ENCODE results near the gene TXNDC9. TPM values are rescaled to one million over a fixed set of nuclear protein-coding genes. Genes with fewer than 3 reads are reported as not detected.
"Not testable (repeated sequence)": the region's sequence is repeated elsewhere in the genome, so short reads cannot be mapped to it uniquely, and the experiment has no call there.

The TXNDC9 gene
- total RNA-seq, 1 experiment from 2014 or later, result 51.5 TPM

- Histone ChIP-seq H3K79me2 (ENCODE audit: low read length) (peaks cover 100% of the 10 kb centered on the region), H3K9me2 (replicated peaks; ENCODE audit: low read length) (no peaks in the 10 kb centered on the region), H3K9ac (ENCODE audit: low read length) (no peak overlapping the region), H3F3A (ENCODE audit: low read length, unreplicated experiment) (no peaks in the 10 kb centered on the region), H2AFZ (ENCODE audit: low read length) (no peak overlapping the region), H3K4me1 (ENCODE audit: insufficient read depth, low read length) (peaks cover 2% of the 10 kb centered on the region), H3K27me3 (ENCODE audit: low read length) (no peaks in the 10 kb centered on the region), H3K36me3 (ENCODE audit: low read depth, low read length) (no peaks in the 10 kb centered on the region), H3K9me3 (ENCODE audit: low read length) (no peaks in the 10 kb centered on the region), H3K4me2 (ENCODE audit: low read length) (no peak overlapping the region), H3K27ac (ENCODE audit: low read length) (no peak overlapping the region), H4K20me1 (ENCODE audit: low read length) (peaks cover 41% of the 10 kb centered on the region), H3K4me3 (ENCODE audit: low read length) (no peak overlapping the region)
- ChIA-PET POLR2A (ENCODE audit: unreplicated experiment) (no interaction called here), CTCF (no interaction called here)
- no peak for ATAC-seq
- DNase-seq, result no peak
- intact Hi-C loops (cut with micrococcal nuclease), result no loop called here
- BruUV-seq (replicated peaks), result no TSS peak
- TF ChIP-seq EZH2 (IDR thresholded peaks at IDR 0.05; ENCODE audit: low read length, unreplicated experiment), result no peak
- TF ChIP-seq CTCF (conservative IDR thresholded peaks at IDR 0.05; ENCODE audit: low read depth, low read length), result no peak
- TF ChIP-seq EZH2phosphoT487 (IDR thresholded peaks at IDR 0.05; ENCODE audit: borderline replicate concordance, low read length), result no peak
Measured at GRCh38 chr2:99346218-99346617, 10.1 kb upstream of the TXNDC9 start.

- CTCF ChIA-PET; H3K27ac ChIP-seq (ENCODE audit: low read length); H3K9me2 ChIP-seq (replicated peaks; ENCODE audit: low read length); H2AFZ ChIP-seq (ENCODE audit: low read length); intact Hi-C loops (cut with micrococcal nuclease); H3K36me3 ChIP-seq (ENCODE audit: low read depth, low read length); H3K9ac ChIP-seq (ENCODE audit: low read length); H3K27me3 ChIP-seq (ENCODE audit: low read length); H3K4me2 ChIP-seq (ENCODE audit: low read length); H3K4me1 ChIP-seq (ENCODE audit: insufficient read depth, low read length); H3K4me3 ChIP-seq (ENCODE audit: low read length); DNase-seq; BruUV-seq (replicated peaks); H3K9me3 ChIP-seq (ENCODE audit: low read length); H3F3A ChIP-seq (ENCODE audit: low read length, unreplicated experiment); ATAC-seq: not testable (repeated sequence)
- H4K20me1 ChIP-seq (ENCODE audit: low read length), result peaks cover 46% of the 10 kb centered on the region
- POLR2A ChIA-PET (ENCODE audit: unreplicated experiment), result interaction anchor here (0.7 kb wide), 1 partner anchor 9 kb away, joined by 16 read pairs; no protein-coding TSS in a partner anchor
- peaks cover 100% of the 10 kb centered on the region for H3K79me2 ChIP-seq (ENCODE audit: low read length)
Measured at GRCh38 chr2:99345446-99345845, 9.3 kb upstream of the TXNDC9 start.

- ChIA-PET POLR2A (ENCODE audit: unreplicated experiment) (no interaction called here), CTCF (no interaction called here)
- Histone ChIP-seq H4K20me1 (ENCODE audit: low read length) (peaks cover 40% of the 10 kb centered on the region), H2AFZ (ENCODE audit: low read length) (no peak overlapping the region), H3K27ac (ENCODE audit: low read length) (no peak overlapping the region), H3F3A (ENCODE audit: low read length, unreplicated experiment) (no peaks in the 10 kb centered on the region), H3K9ac (ENCODE audit: low read length) (no peak overlapping the region), H3K27me3 (ENCODE audit: low read length) (no peaks in the 10 kb centered on the region), H3K4me1 (ENCODE audit: insufficient read depth, low read length) (peaks cover 27% of the 10 kb centered on the region), H3K9me2 (replicated peaks; ENCODE audit: low read length) (no peaks in the 10 kb centered on the region), H3K36me3 (ENCODE audit: low read depth, low read length) (no peaks in the 10 kb centered on the region), H3K9me3 (ENCODE audit: low read length) (no peaks in the 10 kb centered on the region), H3K4me3 (ENCODE audit: low read length) (no peak overlapping the region), H3K79me2 (ENCODE audit: low read length) (peaks cover 100% of the 10 kb centered on the region), H3K4me2 (ENCODE audit: low read length) (no peak overlapping the region)
- intact Hi-C loops (cut with micrococcal nuclease), result no loop called here
- no peak for ATAC-seq
- DNase-seq, result no peak
- no peak for TF ChIP-seq CTCF (conservative IDR thresholded peaks at IDR 0.05; ENCODE audit: low read depth, low read length)
- TF ChIP-seq EZH2phosphoT487 (IDR thresholded peaks at IDR 0.05; ENCODE audit: borderline replicate concordance, low read length), result no peak
- TF ChIP-seq EZH2 (IDR thresholded peaks at IDR 0.05; ENCODE audit: low read length, unreplicated experiment), result no peak
- BruUV-seq (replicated peaks), result no TSS peak
Measured at GRCh38 chr2:99342536-99342935, 6.4 kb upstream of the TXNDC9 start.
